GM23338 (cell line): Measurements from ENCODE around the gene AKNAD1. TPM values are rescaled to one million over a fixed set of nuclear protein-coding genes. Genes with fewer than 3 reads are reported as not detected.

Experiments used
- ATAC-seq: fragments of 200-7000 bp; cut with Tn5 transposase; 3 replicates; pipeline ENCODE4 v1.9.1; 2020
- DNase-seq: peaks from one replicate; pipeline ENCODE4 v3.0.0-alpha.2; 2015; ENCODE audit warnings: low spot score
- H2AFZ ChIP-seq: fragments of 200-600 bp; sonication (generic); 2 replicates; pipeline ENCODE4 v1.8.0; 2016; ENCODE audit warnings: antibody characterized with exemption, mild to moderate bottlenecking, moderate library complexity
- H3F3A ChIP-seq: fragments of 200-600 bp; sonication (generic); replicated peaks from 2 replicates; pipeline ENCODE4 v1.8.0; 2017; ENCODE audit warnings: antibody characterized with exemption, mixed run types, low read depth
- H3K27ac ChIP-seq: fragments of 200-600 bp; sonication (generic); 2 replicates; pipeline ENCODE4 v1.6.1; 2016; ENCODE audit warnings: low read depth
- H3K27me3 ChIP-seq: fragments of 200-600 bp; sonication (generic); 2 replicates; pipeline ENCODE4 v1.8.0; 2016; ENCODE audit warnings: mild to moderate bottlenecking, mixed run types, moderate library complexity; ENCODE audit not compliant: insufficient read depth
- H3K36me3 ChIP-seq: fragments of 200-600 bp; sonication (generic); 2 replicates; pipeline ENCODE4 v1.8.0; 2016; ENCODE audit warnings: mild to moderate bottlenecking; ENCODE audit not compliant: insufficient read depth
- H3K4me1 ChIP-seq: fragments of 200-600 bp; sonication (generic); 2 replicates; pipeline ENCODE4 v1.8.0; 2016; ENCODE audit warnings: mild to moderate bottlenecking, moderate library complexity; ENCODE audit not compliant: insufficient read depth
- H3K4me2 ChIP-seq: fragments of 200-600 bp; sonication (generic); 2 replicates; pipeline ENCODE4 v1.7.1; 2017; ENCODE audit warnings: mixed run types
- H3K4me3 ChIP-seq: fragments of 200-600 bp; sonication (generic); 2 replicates; pipeline ENCODE4 v1.6.1; 2016; ENCODE audit warnings: mixed run types
- H3K79me2 ChIP-seq: fragments of 200-600 bp; sonication (generic); replicated peaks from 2 replicates; pipeline ENCODE4 v1.8.0; 2017; ENCODE audit warnings: mild to moderate bottlenecking; ENCODE audit not compliant: insufficient read depth
- H3K9me2 ChIP-seq: fragments of 200-600 bp; sonication (generic); 2 replicates; pipeline ENCODE4 v1.8.0; 2017; ENCODE audit not compliant: insufficient read depth
- H4K20me1 ChIP-seq: fragments of 200-600 bp; sonication (generic); replicated peaks from 2 replicates; pipeline ENCODE4 v1.8.0; 2017; ENCODE audit warnings: mild to moderate bottlenecking; ENCODE audit not compliant: insufficient read depth
- H3K27ac Mint-ChIP-seq: 2 replicates; pipeline ENCODE4 v1.8.0; 2020; ENCODE audit warnings: inconsistent platforms, mild to moderate bottlenecking, moderate library complexity, mixed read lengths
- H3K27me3 Mint-ChIP-seq: 3 replicates; pipeline ENCODE4 v1.8.0; 2022; ENCODE audit warnings: low read depth, mild to moderate bottlenecking, moderate library complexity, mixed read lengths, inconsistent platforms; ENCODE audit not compliant: insufficient read depth, poor library complexity
- H3K36me3 Mint-ChIP-seq: 3 replicates; pipeline ENCODE4 v1.8.0; 2021; ENCODE audit warnings: low read depth, mild to moderate bottlenecking, inconsistent platforms, moderate library complexity, mixed read lengths
- H3K4me1 Mint-ChIP-seq: 3 replicates; pipeline ENCODE4 v1.8.0; 2020; ENCODE audit warnings: mild to moderate bottlenecking, inconsistent platforms, mixed read lengths
- H3K4me3 Mint-ChIP-seq: 3 replicates; pipeline ENCODE4 v1.8.0; 2021; ENCODE audit warnings: moderate library complexity, mild to moderate bottlenecking, inconsistent platforms, mixed read lengths
- H3K9me3 Mint-ChIP-seq: 3 replicates; pipeline ENCODE4 v1.8.0; 2020; ENCODE audit warnings: moderate library complexity, mild to moderate bottlenecking, inconsistent platforms, mixed read lengths
- CREB1 ChIP-seq: fragments of 250-450 bp; sonication (Bioruptor Pico); IDR thresholded peaks from 2 replicates; pipeline ENCODE4 v1.5.0; 2020; ENCODE audit warnings: low read depth, mild to moderate bottlenecking, moderate library complexity
- EZH2 ChIP-seq: fragments of 200-600 bp; sonication (generic); IDR thresholded peaks from one replicate; pipeline ENCODE4 v1.8.0; 2017; ENCODE audit warnings: antibody characterized with exemption, mild to moderate bottlenecking, low read depth; ENCODE audit not compliant: unreplicated experiment
- EZH2phosphoT487 ChIP-seq: fragments of 200-600 bp; sonication (generic); IDR thresholded peaks from one replicate; pipeline ENCODE4 v1.8.1; 2018; ENCODE audit warnings: antibody characterized with exemption; ENCODE audit not compliant: unreplicated experiment
- JUNB ChIP-seq: IDR thresholded peaks from one replicate; pipeline ENCODE4 v1.6.1; 2016; ENCODE audit warnings: antibody characterized with exemption; ENCODE audit not compliant: unreplicated experiment
- NANOG ChIP-seq: IDR thresholded peaks from 2 replicates; pipeline ENCODE4 v1.6.1; 2016; ENCODE audit warnings: antibody characterized with exemption, borderline replicate concordance
- POLR2AphosphoS5 ChIP-seq: IDR thresholded peaks from 2 replicates; pipeline ENCODE4 v1.6.1; 2016; ENCODE audit warnings: antibody characterized with exemption, low read depth
- STAT1 ChIP-seq: IDR thresholded peaks from one replicate; pipeline ENCODE4 v1.6.1; 2016; ENCODE audit warnings: antibody characterized with exemption; ENCODE audit not compliant: unreplicated experiment
- ZNF114 ChIP-seq: fragments of 250-450 bp; sonication (Bioruptor Pico); IDR thresholded peaks from 2 replicates; pipeline ENCODE4 v1.5.0; 2020; ENCODE audit warnings: mild to moderate bottlenecking, moderate library complexity
- ZNF331 ChIP-seq: fragments of 250-450 bp; sonication (Bioruptor Pico); IDR thresholded peaks from 2 replicates; pipeline ENCODE4 v1.5.0; 2020; ENCODE audit warnings: low read depth, mild to moderate bottlenecking, moderate library complexity
- ZNF462 ChIP-seq: fragments of 250-450 bp; sonication (Bioruptor Pico); IDR thresholded peaks from 2 replicates; pipeline ENCODE4 v1.5.0; 2020; ENCODE audit warnings: mild to moderate bottlenecking, moderate library complexity
- polyA plus RNA-seq: library from polyadenylated mRNA; unstranded; fragments of >200 nt; fragmentation: Nextera tagmentation; extraction: Ambion mirVana; gene quantifications from 2 replicates; pipeline ENCODE4 v1.2.1, GENCODE V29; 2016
- total RNA-seq: library from RNA; depleted of rRNA; stranded (reverse); fragments of >200 nt; shearing (Covaris generic); gene quantifications from 2 replicates; pipeline ENCODE4 v1.2.3, GENCODE V29; 2014
- TF ChIP-seq, protein P1 (sequence below), 2 experiments: fragments of 200-600 bp in 1 of 2; sonication (generic) in 1 of 2; conservative IDR thresholded peaks; 2 replicates each; pipeline versions ENCODE4 v1.5.1 to v1.6.1; 2016 to 2017; ENCODE audit warnings: antibody characterized with exemption in 2 of 2, low read depth in 2 of 2, mild to moderate bottlenecking in 2 of 2, moderate library complexity in 1 of 2
- TF ChIP-seq, protein P2 (sequence below): IDR thresholded peaks from 2 replicates; pipeline ENCODE4 v1.6.1; 2016; ENCODE audit warnings: antibody characterized with exemption
- TF ChIP-seq, protein P3 (sequence below): IDR thresholded peaks from one replicate; pipeline ENCODE4 v1.6.1; 2018; ENCODE audit warnings: antibody characterized with exemption; ENCODE audit not compliant: unreplicated experiment

AKNAD1 gene
- total and polyA plus RNA-seq, 2 experiments from 2014 or later = not detected

- H3K27ac ChIP-seq = no peak overlapping the region
- Mint-ChIP-seq H3K36me3 (no peaks in the 10 kb centered on the region), H3K4me1 (no peaks in the 10 kb centered on the region), H3K4me3 (no peak overlapping the region), H3K27me3 (peaks cover 2% of the 10 kb centered on the region), H3K27ac (no peak overlapping the region), H3K9me3 (no peaks in the 10 kb centered on the region; the same call in 2 of the 3 replicates)
- no peaks in the 10 kb centered on the region for H4K20me1 ChIP-seq
- H3K79me2 ChIP-seq = no peaks in the 10 kb centered on the region
- H3K27me3 ChIP-seq = no peaks in the 10 kb centered on the region
- H3K4me3 ChIP-seq = no peak overlapping the region
- H3K9me2 ChIP-seq = 0 out of 2 replicates have a peak, but pooled peaks cover 4% of the 10 kb centered on the region
- H3K36me3 ChIP-seq = no peaks in the 10 kb centered on the region
- no peak for DNase-seq
- H3F3A ChIP-seq = no peaks in the 10 kb centered on the region
- TF ChIP-seq, protein P1, sequence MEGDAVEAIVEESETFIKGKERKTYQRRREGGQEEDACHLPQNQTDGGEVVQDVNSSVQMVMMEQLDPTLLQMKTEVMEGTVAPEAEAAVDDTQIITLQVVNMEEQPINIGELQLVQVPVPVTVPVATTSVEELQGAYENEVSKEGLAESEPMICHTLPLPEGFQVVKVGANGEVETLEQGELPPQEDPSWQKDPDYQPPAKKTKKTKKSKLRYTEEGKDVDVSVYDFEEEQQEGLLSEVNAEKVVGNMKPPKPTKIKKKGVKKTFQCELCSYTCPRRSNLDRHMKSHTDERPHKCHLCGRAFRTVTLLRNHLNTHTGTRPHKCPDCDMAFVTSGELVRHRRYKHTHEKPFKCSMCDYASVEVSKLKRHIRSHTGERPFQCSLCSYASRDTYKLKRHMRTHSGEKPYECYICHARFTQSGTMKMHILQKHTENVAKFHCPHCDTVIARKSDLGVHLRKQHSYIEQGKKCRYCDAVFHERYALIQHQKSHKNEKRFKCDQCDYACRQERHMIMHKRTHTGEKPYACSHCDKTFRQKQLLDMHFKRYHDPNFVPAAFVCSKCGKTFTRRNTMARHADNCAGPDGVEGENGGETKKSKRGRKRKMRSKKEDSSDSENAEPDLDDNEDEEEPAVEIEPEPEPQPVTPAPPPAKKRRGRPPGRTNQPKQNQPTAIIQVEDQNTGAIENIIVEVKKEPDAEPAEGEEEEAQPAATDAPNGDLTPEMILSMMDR (conservative IDR thresholded peaks at IDR 0.05; ENCODE audit: low read depth in 2 of 2) = no peak
- TF ChIP-seq ZNF114 (CRISPR knock-in tag) (no peak), STAT1 (no peak), ZNF462 (CRISPR knock-in tag) (no peak), POLR2AphosphoS5 (no peak), ZNF331 (no peak), NANOG (no peak), EZH2 (no peak), CREB1 (CRISPR knock-in tag) (no peak), EZH2phosphoT487 (no peak), JUNB (no peak)
- TF ChIP-seq, protein P2, sequence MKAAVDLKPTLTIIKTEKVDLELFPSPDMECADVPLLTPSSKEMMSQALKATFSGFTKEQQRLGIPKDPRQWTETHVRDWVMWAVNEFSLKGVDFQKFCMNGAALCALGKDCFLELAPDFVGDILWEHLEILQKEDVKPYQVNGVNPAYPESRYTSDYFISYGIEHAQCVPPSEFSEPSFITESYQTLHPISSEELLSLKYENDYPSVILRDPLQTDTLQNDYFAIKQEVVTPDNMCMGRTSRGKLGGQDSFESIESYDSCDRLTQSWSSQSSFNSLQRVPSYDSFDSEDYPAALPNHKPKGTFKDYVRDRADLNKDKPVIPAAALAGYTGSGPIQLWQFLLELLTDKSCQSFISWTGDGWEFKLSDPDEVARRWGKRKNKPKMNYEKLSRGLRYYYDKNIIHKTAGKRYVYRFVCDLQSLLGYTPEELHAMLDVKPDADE = no peak
- TF ChIP-seq, protein P3, sequence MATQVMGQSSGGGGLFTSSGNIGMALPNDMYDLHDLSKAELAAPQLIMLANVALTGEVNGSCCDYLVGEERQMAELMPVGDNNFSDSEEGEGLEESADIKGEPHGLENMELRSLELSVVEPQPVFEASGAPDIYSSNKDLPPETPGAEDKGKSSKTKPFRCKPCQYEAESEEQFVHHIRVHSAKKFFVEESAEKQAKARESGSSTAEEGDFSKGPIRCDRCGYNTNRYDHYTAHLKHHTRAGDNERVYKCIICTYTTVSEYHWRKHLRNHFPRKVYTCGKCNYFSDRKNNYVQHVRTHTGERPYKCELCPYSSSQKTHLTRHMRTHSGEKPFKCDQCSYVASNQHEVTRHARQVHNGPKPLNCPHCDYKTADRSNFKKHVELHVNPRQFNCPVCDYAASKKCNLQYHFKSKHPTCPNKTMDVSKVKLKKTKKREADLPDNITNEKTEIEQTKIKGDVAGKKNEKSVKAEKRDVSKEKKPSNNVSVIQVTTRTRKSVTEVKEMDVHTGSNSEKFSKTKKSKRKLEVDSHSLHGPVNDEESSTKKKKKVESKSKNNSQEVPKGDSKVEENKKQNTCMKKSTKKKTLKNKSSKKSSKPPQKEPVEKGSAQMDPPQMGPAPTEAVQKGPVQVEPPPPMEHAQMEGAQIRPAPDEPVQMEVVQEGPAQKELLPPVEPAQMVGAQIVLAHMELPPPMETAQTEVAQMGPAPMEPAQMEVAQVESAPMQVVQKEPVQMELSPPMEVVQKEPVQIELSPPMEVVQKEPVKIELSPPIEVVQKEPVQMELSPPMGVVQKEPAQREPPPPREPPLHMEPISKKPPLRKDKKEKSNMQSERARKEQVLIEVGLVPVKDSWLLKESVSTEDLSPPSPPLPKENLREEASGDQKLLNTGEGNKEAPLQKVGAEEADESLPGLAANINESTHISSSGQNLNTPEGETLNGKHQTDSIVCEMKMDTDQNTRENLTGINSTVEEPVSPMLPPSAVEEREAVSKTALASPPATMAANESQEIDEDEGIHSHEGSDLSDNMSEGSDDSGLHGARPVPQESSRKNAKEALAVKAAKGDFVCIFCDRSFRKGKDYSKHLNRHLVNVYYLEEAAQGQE = no peak
- H3K4me1 ChIP-seq = no peaks in the 10 kb centered on the region
- ATAC-seq = no peak
- no peak overlapping the region for H3K4me2 ChIP-seq
- H2AFZ ChIP-seq = no peak overlapping the region
These were observed 8.1 kb downstream of the AKNAD1 start for GRCh38 chr1:108848806-108849205.
